HG03520 (cell line): Measurements from ENCODE around the gene SKA3.
A peak's percentile ranks its signal among the peaks of the same experiment; 100 is the strongest.
"Not testable (repeated sequence)": the region's sequence is repeated elsewhere in the genome, so short reads cannot be mapped to it uniquely, and the experiment has no call there.

Source experiments
- ATAC-seq: cut with Tn5 transposase; IDR thresholded peaks from one replicate; pipeline ENCODE4 v1.9.1; 2021; ENCODE audit warnings: mild to moderate bottlenecking, moderate library complexity; ENCODE audit not compliant: unreplicated experiment

SKA3 gene

DNA sequence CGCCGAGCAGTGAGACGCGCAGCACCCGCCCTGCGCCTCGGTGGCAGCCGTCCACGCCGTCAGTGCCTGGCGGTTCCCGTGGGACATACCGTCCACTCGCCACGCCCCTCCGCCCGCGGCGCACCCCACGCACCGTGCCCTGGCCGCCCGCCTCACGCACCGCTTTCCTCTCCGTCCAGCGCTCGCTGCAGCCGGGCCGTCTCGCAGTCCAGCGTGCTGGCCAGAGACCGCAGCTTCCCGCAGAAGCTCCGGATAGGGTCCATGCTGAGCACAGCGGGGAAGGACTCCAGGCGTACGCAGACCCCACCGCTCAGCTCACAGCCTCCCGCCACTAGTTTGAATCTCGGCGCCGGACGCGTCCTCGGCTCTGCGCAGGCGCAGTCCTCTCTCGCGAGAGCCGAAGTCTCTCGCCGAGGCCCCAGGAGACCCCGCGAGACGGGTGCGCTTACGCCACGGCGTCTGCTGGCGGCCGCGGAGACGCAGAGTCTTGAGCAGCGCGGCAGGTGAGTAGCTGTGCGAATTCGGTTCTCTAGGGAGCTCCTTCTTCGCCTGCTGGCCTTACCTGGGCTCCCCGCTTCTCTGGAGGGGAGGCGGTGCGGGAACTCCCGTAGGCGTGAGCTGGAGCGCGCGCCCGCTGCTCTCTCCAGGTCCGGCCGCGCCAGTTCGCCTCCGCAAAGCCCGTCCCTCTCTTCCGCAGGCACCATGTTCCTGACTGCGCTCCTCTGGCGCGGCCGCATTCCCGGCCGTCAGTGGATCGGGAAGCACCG, at the start of gene SKA3, which contains the start of gene MRPL57:
Gene SKA3 (minus strand): TSS at position 338 of the 767 bp plus-strand sequence. CDS start 75 bp downstream, at position 263.
Gene MRPL57 (plus strand): TSS at position 444 of the 767 bp plus-strand sequence. CDS start 259 bp downstream, at position 703.
- ATAC-seq = peak; percentile 89

DNA sequence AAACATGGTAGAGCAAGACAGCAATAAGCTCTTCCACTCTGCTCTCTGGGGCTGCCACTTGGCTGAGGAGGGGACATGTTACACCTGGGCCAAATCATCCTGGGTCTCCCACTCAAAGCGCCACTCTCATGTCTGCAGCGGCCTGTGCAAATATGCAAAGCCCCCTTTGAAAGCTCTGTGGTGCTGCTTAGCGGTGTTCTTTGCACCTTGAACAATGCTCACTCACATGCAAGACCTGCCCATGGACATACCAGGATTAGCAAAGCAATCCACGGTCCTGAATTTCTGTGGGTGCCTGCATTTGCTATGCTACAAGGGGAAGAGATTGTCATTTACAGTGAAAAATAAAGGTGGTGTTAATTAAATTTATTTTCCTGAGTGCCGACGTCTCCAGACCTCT, 48.7 kb upstream of the SKA3 start:
- no peak for ATAC-seq

- ATAC-seq = no peak
Observed at GRCh38 chr13:21221268-21221667, 44.9 kb upstream of the SKA3 start.

GRCh38 chr13:21219716-21220115, 43.4 kb upstream of the SKA3 start:
- ATAC-seq = not testable (repeated sequence)

DNA sequence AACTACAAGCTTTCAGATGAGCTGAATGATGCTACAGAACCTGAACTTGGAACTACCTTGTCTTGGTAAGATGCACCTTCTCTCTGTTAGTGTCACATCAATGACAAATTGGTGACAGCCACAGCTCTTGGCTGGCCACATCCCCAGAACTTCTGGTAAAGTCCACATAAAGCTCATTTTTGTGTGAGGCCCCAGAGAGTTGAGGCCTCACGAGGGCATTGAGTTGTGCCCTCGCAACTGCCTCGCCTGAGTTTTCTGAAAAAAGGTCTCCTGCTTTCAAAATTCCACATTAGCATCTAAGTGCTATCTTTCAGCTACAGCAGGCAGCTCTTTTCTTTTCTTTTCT, 42.7 kb upstream of the SKA3 start:
- peak; percentile 43 for ATAC-seq

GRCh38 chr13:21218351-21219035, 42.1 kb upstream of the SKA3 start:
- peak; percentile 96 for ATAC-seq

DNA sequence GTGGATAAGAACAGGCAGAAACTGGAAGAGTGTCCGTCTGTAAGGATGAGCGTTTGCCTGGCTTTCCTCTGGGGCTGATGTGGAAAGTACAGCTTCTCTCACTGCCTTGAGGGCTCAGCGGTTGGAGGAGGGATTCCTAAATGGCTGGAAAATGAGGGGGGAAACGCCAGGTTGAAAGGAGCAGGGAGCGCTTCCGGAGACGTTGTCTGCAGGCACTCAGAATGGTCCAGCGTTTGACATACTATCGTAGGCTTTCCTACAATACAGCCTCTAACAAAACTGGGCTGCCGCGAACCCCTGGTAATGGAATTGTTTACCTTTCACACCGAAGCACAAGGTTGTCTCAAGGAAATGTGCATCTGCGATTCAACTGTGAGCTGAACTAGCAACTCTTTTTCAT, 40.0 kb upstream of the SKA3 start:
- ATAC-seq = no peak

DNA sequence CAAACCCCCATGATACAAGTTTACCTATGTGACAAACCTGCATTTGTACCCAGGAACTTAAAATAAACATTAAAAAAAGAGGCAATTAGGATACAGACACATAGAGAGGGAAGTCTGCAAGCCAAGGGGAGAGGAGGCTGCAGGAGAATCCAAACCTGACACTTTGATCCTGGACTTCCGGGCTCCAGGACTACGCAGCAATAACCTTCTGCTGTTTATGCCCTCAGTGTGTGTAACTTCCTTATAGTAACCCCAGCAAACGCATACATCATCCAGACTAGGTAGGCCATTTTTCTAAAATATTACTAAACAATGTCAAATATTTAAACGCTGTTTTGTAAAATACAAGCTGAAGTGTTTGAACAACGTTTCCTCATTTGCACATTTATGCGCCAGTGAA, 39.1 kb upstream of the SKA3 start:
- not testable (repeated sequence) for ATAC-seq

DNA sequence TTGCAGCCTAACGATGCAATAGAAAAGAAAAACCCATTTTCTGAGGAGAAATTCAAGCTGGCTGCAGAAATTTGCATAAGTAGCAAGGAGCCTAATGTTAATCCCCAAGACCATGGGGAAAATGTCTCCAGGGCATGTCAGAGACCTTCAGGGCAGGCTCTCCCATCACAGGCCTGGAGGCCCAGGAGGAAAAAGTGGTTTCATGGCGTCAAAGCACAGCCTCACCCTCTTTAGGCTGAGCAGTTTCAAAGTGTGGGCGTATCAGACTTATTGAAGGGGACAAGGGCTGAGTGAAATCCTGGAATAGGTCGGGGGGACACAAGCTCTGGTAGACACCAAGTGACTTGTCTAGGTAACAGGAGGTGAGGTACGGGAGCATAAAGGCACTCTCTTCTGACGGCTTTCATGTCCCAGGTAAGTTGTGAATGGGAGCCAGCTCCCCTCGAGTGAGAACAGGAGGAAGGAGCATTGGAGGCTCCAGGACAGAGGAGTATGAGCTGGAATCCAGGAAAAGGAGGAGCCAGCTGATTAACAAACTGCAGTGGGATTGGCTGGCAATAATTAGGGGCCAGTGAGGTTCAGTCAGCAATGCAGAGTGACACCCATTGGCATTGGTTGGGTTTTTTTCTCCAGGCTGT, 35.9 kb upstream of the SKA3 start:
- ATAC-seq = no peak

DNA sequence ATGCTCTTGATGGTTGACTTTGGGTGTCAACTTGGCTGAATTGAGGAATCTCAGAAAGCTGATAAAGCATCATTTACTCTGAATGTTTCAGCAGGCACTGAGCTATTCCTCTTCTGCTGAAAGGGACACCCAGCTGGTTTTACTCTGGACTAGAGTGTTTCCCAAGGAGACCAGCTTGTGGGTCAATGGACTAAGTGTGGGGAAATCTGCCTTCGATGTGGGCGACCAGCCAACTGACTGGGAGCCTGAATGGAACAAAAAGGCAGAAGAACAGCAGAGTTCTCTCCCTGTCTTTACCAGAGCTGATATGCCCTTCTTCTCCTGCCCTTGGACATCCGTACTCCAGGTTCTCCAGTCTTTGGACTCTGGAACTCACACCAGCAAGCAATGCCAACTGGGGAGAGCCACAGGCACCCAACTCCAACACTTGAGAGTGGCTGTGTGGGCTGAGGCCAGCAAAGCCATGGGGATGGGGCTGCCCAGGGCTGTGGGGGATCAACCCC, 32.4 kb upstream of the SKA3 start:
- ATAC-seq = no peak

- ATAC-seq = no peak
Observed at GRCh38 chr13:21202767-21203531, 26.6 kb upstream of the SKA3 start.

DNA sequence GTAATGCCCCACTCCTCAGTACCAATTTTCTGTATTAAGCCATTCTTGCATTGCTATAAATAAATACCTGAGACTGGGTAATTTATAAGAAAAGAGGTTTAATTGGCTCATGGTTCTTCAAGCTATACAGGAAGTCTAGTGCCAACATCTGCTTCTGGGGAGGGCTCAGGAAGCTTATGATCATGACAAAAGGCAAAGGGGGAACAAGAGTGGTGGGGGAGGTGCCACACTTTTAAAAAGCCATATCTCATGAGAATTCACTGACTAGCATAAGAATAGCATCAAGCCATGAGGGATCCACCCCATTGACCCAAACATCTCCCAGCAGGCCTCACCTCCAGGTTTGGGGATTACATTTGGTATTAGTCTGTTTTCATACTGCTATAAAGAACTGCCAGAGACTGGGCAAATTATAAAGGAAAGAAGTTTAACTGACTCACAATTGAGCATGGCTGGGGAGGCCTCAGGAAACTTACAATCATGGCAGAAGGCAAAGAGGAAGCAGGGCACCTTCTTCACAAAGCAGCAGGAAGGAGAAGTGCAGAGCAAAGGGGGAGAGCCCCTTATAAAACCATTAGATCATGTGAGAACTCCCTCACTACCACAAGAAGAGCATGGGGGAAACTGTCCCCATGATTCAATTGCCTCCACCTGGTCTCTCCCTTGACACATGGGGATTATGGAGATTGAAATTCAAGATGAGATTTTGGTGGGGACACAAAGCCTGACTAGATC, 25.3 kb upstream of the SKA3 start:
- ATAC-seq = not testable (repeated sequence)

DNA sequence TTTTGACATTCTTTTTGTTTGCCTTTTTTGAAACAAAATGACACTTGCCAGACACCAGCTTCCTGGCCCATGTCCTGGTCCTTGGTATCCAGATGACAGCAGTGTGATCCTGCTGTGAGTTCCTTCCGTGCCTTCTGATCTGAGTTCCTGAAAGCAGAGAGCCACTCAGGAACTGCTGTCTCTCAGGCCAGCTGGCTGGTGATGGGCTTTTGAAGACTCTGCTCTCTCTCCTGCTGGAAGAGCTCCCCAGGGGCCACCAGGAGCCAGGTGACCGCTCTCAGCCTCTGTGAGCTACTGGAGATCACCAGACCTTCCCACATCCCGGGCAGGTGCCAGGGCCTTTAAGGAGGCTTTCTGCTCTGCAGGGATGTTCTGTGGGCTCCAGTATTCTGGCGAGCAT, 22.0 kb upstream of the SKA3 start:
- not testable (repeated sequence) for ATAC-seq

DNA sequence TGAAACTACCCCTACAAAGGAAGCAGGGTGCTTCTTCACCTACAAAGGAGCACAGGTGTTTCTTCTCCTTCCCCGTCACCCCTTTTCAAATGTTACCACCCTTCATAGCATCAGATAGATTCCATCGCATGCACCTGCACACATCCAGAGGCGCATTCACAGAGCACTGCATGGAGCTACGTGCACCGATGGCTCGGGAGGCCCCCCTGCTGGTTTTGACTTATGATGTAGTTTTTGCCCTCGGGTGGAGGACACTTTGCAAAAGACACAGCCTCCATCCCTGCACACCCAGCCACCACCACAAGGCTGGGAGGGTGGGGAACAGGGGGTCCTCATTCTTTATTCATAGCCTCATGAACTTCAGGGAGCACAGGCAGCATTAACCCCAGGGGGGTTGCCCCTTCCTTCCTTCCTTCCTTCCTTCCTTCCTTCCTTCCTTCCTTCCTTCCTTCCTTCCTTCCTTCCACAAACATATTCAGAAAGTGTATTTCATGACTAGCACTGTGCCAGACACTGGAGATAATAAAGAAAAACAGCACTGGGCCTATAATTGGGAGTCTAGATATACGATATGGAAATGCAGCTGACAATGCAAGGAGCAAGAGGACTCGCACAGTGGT, 21.4 kb upstream of the SKA3 start:
- not testable (repeated sequence) for ATAC-seq

DNA sequence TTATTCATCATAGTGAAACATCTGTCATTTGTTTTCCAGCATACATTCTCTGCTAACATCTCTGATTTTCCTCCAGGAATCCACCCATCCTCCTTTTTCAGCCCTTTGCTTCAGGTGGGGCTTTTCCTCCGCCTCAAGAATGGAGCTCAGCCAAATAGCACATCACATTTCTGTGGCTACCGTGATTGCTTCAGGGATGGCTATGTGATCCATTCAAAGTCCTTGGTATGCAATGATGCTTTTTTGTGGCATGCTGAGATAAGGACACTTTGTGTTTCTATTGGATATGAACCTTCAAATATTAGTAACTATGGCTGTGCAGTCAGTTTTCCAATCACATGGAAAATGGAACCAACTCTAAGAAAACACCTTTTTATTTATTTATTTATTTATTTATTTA, 18.4 kb upstream of the SKA3 start:
- not testable (repeated sequence) for ATAC-seq

GRCh38 chr13:21186410-21186809, 10.1 kb upstream of the SKA3 start:
- ATAC-seq = not testable (repeated sequence)

DNA sequence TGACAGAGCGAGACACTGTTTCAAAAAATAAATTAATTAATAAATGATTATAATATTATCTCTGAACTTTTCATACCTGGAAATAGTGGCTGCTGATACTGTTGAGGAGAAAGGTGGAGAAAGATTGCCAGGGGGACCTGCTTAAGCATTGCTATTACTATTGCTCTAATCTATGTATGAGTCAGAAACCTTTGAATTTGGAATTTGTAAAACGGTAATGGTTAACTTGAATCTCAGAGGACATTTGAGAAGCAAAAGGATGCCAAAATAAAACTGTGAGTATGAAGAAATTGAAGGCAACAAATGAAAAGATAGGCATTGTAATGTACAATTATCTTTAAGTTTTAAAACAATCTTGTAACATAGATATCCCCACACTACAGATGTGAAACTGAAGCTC, 5.3 kb upstream of the SKA3 start:
- no peak for ATAC-seq

DNA sequence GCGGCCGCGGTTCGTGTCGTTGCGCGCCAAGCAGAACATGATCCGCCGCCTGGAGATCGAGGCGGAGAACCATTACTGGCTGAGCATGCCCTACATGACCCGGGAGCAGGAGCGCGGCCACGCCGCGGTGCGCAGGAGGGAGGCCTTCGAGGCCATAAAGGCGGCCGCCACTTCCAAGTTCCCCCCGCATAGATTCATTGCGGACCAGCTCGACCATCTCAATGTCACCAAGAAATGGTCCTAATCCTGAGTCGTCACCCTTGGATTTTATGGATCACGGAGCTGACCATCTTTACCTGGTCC, 581 bp upstream of the SKA3 start:
- ATAC-seq = peak; percentile 22

DNA sequence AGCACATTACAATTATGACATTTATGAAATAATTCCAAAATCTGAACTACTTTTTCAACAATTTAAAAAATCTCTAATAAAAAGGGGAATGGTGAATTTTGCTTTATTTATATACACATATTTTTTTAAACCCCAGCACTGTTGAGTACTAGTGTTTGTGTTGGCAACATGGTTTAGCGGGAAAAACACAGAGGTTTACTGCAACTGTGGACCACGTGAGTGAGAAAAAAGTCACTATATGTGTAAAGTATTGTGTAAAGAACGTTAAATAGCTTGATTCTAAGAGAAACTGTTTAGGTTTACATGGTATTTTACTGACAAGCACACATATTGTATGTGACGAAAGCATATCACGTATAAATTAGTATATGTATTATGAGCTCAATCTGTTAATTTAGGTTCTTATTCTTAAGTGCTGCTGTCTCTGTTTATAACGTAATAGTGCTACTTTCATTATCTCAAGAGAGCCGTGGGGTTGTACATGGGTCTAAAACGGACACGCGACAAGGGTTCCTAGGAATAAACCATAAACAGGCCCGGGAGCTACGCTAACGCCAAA, 617 bp downstream of the SKA3 start:
- ATAC-seq = no peak

GRCh38 chr13:21173767-21174166, 2.6 kb downstream of the SKA3 start:
- ATAC-seq = not testable (repeated sequence)
